Measurements from ENCODE around the gene KCTD15.

Gene KCTD15

DNA sequence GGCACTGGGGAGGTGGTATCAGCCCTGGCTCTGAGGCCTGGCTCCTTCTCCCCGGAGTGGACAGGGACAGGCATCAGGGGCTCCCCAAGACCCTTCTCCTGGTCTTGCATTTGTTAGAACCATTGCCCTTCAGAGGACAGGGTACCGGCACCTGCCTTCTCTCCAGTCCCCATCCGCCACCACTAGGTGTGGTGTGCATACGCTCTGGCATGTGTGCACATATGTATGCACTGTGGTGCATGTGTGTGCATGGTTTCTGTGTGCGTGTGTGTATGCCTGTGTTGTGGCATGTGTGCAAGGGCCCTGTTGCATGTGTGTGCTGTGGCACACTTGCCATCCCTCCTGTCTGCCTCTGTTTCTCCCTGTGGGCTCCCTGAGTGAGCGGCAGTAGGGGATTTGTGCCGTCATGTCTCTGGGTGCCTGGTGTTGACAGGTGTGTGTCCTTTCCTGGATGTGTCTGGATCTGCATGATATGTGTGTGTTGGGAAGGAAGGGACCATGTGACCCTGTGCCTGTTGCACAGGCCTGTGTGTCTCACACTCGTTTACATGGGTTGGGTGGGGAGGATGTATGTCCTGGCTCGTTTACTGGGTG lies 9.3 kb downstream of the KCTD15 start:
- H3K9me3 ChIP-seq (ENCODE audit: low read length), result no peaks in the 10 kb centered on the region
- no peaks in the 10 kb centered on the region for H3F3A ChIP-seq (ENCODE audit: insufficient read depth, low read length)
- no peaks in the 10 kb centered on the region for H3K27me3 ChIP-seq (ENCODE audit: insufficient read depth, low read length)
- no peak overlapping the region for H3K4me2 ChIP-seq (ENCODE audit: low read length)
- no peaks in the 10 kb centered on the region for H3K9me2 ChIP-seq (ENCODE audit: low read depth, low read length)
- no peak overlapping the region for H2AFZ ChIP-seq (ENCODE audit: low read length)
- H3K9ac ChIP-seq (ENCODE audit: low read length), result no peak overlapping the region
- TF ChIP-seq, protein P1, sequence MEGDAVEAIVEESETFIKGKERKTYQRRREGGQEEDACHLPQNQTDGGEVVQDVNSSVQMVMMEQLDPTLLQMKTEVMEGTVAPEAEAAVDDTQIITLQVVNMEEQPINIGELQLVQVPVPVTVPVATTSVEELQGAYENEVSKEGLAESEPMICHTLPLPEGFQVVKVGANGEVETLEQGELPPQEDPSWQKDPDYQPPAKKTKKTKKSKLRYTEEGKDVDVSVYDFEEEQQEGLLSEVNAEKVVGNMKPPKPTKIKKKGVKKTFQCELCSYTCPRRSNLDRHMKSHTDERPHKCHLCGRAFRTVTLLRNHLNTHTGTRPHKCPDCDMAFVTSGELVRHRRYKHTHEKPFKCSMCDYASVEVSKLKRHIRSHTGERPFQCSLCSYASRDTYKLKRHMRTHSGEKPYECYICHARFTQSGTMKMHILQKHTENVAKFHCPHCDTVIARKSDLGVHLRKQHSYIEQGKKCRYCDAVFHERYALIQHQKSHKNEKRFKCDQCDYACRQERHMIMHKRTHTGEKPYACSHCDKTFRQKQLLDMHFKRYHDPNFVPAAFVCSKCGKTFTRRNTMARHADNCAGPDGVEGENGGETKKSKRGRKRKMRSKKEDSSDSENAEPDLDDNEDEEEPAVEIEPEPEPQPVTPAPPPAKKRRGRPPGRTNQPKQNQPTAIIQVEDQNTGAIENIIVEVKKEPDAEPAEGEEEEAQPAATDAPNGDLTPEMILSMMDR (IDR thresholded peaks at IDR 0.05; ENCODE audit: low read length), result no peak
- TF ChIP-seq EZH2 (IDR thresholded peaks at IDR 0.05; ENCODE audit: borderline replicate concordance, low read length), result no peak
- H4K20me1 ChIP-seq (ENCODE audit: insufficient read depth, low read length), result no peaks in the 10 kb centered on the region
- no peak overlapping the region for H3K4me3 ChIP-seq (ENCODE audit: low read depth, low read length, poor library complexity, severe bottlenecking)
- H3K4me1 ChIP-seq (ENCODE audit: insufficient read depth, low read length, severe bottlenecking), result no peaks in the 10 kb centered on the region
- no peaks in the 10 kb centered on the region for H3K79me2 ChIP-seq (ENCODE audit: insufficient read depth, low read length)
- no peak overlapping the region for H3K27ac ChIP-seq (ENCODE audit: low read depth, low read length, poor library complexity, severe bottlenecking)
- no peaks in the 10 kb centered on the region for H3K36me3 ChIP-seq (ENCODE audit: insufficient read depth, low read length)

DNA sequence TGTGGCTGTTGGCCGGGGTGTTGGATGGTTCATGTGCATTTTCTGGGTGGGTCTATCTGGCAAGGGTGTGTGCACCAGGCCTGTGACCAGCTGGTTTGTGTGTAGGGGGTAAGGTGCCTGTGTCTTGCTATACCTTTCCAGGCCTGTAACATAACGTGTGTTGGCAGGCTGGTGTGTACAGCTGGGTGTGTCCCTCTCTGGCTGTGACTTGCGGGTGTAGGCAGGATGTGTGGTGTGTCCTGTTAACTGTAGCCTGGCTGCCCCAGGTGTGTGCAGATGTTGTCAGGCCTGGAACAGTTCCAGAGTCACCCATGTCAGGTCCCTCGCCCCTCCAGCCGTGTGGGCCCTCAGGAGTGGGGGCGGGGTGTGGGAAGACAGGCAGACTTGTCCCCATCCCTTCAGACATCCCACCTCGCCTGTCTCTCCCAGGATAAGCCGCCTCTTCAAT lies 9.8 kb downstream of the KCTD15 start:
- H3K79me2 ChIP-seq (ENCODE audit: insufficient read depth, low read length), result no peaks in the 10 kb centered on the region
- H3K27me3 ChIP-seq (ENCODE audit: insufficient read depth, low read length), result no peaks in the 10 kb centered on the region
- H3K4me2 ChIP-seq (ENCODE audit: low read length), result no peak overlapping the region
- no peaks in the 10 kb centered on the region for H3K36me3 ChIP-seq (ENCODE audit: insufficient read depth, low read length)
- H3F3A ChIP-seq (ENCODE audit: insufficient read depth, low read length), result no peaks in the 10 kb centered on the region
- H3K9me2 ChIP-seq (ENCODE audit: low read depth, low read length), result no peaks in the 10 kb centered on the region
- H3K9ac ChIP-seq (ENCODE audit: low read length), result no peak overlapping the region
- no peak overlapping the region for H3K4me3 ChIP-seq (ENCODE audit: low read depth, low read length, poor library complexity, severe bottlenecking)
- no peak for TF ChIP-seq EZH2 (IDR thresholded peaks at IDR 0.05; ENCODE audit: borderline replicate concordance, low read length)
- TF ChIP-seq, protein P1 (IDR thresholded peaks at IDR 0.05; ENCODE audit: low read length), result no peak
- no peaks in the 10 kb centered on the region for H3K4me1 ChIP-seq (ENCODE audit: insufficient read depth, low read length, severe bottlenecking)
- no peaks in the 10 kb centered on the region for H3K9me3 ChIP-seq (ENCODE audit: low read length)
- no peak overlapping the region for H3K27ac ChIP-seq (ENCODE audit: low read depth, low read length, poor library complexity, severe bottlenecking)
- no peaks in the 10 kb centered on the region for H4K20me1 ChIP-seq (ENCODE audit: insufficient read depth, low read length)
- no peak overlapping the region for H2AFZ ChIP-seq (ENCODE audit: low read length)

DNA sequence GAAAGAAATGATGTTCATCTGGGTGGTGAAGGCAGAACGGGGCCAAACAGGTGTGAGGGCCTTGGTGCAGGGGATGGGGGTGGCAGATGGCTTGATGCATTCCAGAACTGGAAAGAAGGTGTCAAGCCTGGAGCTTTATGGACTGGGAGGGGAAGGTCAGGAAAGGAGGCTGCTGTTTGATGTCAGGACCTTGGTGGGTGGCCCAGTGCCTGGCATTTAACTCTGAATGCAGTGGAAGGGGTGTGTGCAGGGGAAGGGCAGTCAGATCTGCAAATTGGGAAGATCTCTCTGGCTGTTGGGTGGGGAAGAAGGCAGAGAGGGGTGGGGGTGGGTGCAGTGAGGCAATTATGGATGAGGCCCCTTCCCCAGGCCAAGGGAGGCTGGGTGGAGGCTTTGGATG lies 11.7 kb downstream of the KCTD15 start:
- Histone ChIP-seq H3K79me2 (ENCODE audit: insufficient read depth, low read length) (no peaks in the 10 kb centered on the region), H3K27ac (ENCODE audit: low read depth, low read length, poor library complexity, severe bottlenecking) (no peak overlapping the region), H3K9me2 (ENCODE audit: low read depth, low read length) (no peaks in the 10 kb centered on the region), H3K36me3 (ENCODE audit: insufficient read depth, low read length) (no peaks in the 10 kb centered on the region), H4K20me1 (ENCODE audit: insufficient read depth, low read length) (no peaks in the 10 kb centered on the region), H3K4me3 (ENCODE audit: low read depth, low read length, poor library complexity, severe bottlenecking) (no peak overlapping the region), H3K9me3 (ENCODE audit: low read length) (no peaks in the 10 kb centered on the region), H3K27me3 (ENCODE audit: insufficient read depth, low read length) (no peaks in the 10 kb centered on the region), H3F3A (ENCODE audit: insufficient read depth, low read length) (no peaks in the 10 kb centered on the region), H3K9ac (ENCODE audit: low read length) (no peak overlapping the region), H3K4me1 (ENCODE audit: insufficient read depth, low read length, severe bottlenecking) (no peaks in the 10 kb centered on the region), H2AFZ (ENCODE audit: low read length) (no peak overlapping the region), H3K4me2 (ENCODE audit: low read length) (no peak overlapping the region)
- TF ChIP-seq, protein P1 (IDR thresholded peaks at IDR 0.05; ENCODE audit: low read length), result no peak
- no peak for TF ChIP-seq EZH2 (IDR thresholded peaks at IDR 0.05; ENCODE audit: borderline replicate concordance, low read length)
